Nephron (organoid): ENCODE measurements around the gene SOX1.

Source experiments
- H3K27ac Mint-ChIP-seq, 3 experiments: 2 replicates each; pipeline ENCODE4 v1.8.0; 2020; ENCODE audit warnings: mixed read lengths in 3 of 3, mild to moderate bottlenecking in 2 of 3, moderate library complexity in 1 of 3
- H3K27me3 Mint-ChIP-seq: 2 replicates; pipeline ENCODE4 v1.8.0; 2021; ENCODE audit warnings: low read depth, mild to moderate bottlenecking, moderate library complexity, mixed read lengths
- H3K36me3 Mint-ChIP-seq: 2 replicates; pipeline ENCODE4 v1.8.0; 2020; ENCODE audit warnings: low read depth, mixed read lengths
- H3K4me1 Mint-ChIP-seq: 2 replicates; pipeline ENCODE4 v1.8.0; 2020; ENCODE audit warnings: mixed read lengths
- H3K4me3 Mint-ChIP-seq, 3 experiments: 2 replicates each; pipeline ENCODE4 v1.8.0; 2020; ENCODE audit warnings: mild to moderate bottlenecking in 3 of 3, mixed read lengths in 3 of 3, moderate library complexity in 2 of 3
- H3K9me3 Mint-ChIP-seq: 2 replicates; pipeline ENCODE4 v1.8.0; 2020; ENCODE audit warnings: mixed read lengths
- TF ChIP-seq, protein P1 (sequence below), 3 experiments: fragments of 200-600 bp; sonication (generic); IDR thresholded peaks; one replicate each; pipeline ENCODE4 v1.5.0; 2021; ENCODE audit warnings: antibody characterized with exemption in 3 of 3; ENCODE audit not compliant: unreplicated experiment in 3 of 3

Gene SOX1

DNA sequence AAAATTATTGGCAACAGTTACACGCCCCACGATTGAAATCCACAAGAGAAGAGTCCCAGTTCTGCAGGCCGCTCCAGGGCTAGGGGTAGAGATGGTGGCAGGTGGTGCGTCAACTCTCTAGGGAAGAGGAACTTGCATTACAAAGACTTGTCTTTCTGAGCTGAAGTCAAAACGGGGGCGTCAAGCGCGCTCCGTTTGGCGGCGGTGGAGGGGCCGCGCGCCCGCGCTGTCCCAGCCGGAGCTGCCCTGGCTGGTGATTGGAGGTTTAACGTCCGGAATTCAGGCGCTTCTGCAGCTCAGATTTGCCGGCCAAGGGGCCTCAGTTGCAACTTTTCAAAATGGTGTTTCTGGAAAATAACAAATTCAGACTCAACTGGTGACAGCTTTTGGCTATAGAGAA is 38.9 kb downstream of the SOX1 start:
- Mint-ChIP-seq H3K27ac (no peak overlapping the region), H3K36me3 (no peaks in the 10 kb centered on the region), H3K9me3 (peaks cover 4% of the 10 kb centered on the region), H3K4me1 (peaks cover 40% of the 10 kb centered on the region), H3K27me3 (peaks cover 97% of the 10 kb centered on the region), H3K4me3 (peak overlapping the region; percentile 57 to 68 (median 67))
- TF ChIP-seq, protein P1, sequence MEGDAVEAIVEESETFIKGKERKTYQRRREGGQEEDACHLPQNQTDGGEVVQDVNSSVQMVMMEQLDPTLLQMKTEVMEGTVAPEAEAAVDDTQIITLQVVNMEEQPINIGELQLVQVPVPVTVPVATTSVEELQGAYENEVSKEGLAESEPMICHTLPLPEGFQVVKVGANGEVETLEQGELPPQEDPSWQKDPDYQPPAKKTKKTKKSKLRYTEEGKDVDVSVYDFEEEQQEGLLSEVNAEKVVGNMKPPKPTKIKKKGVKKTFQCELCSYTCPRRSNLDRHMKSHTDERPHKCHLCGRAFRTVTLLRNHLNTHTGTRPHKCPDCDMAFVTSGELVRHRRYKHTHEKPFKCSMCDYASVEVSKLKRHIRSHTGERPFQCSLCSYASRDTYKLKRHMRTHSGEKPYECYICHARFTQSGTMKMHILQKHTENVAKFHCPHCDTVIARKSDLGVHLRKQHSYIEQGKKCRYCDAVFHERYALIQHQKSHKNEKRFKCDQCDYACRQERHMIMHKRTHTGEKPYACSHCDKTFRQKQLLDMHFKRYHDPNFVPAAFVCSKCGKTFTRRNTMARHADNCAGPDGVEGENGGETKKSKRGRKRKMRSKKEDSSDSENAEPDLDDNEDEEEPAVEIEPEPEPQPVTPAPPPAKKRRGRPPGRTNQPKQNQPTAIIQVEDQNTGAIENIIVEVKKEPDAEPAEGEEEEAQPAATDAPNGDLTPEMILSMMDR (IDR thresholded peaks at IDR 0.05; ENCODE audit: unreplicated experiment in 3 of 3): no peak

DNA sequence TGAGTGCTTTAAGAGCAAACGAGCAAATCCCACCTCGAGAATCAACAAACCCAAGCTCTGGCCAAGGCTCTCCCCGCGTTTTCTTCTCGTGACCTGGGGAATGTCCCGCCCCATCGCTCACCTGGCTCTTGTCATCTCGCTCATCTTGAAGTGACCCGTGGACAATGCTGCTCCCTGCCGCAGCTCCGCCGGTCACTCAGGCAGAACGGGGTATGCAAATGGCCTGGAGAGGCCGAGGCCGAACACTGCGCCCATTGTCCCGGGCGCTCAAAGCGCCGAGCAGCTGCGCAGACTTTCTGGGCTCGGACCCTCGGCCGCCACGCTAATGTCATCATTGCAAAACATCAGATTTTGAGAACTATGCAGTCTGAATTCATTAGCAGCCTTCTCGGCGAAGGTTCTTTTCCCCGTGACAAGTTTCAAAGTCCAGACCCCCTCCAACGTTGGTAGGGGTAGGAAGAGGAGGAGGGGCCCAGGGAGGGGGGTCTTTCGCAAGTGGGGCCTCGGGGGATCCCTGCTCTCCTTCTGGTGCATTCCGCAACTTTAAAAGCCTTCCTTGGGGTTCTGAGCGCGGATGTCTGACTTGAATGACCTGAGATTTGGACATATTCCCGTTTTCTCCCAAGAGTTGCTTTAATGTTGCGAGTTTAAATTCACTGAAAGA is 39.7 kb downstream of the SOX1 start:
- no peak overlapping the region for H3K27ac Mint-ChIP-seq

DNA sequence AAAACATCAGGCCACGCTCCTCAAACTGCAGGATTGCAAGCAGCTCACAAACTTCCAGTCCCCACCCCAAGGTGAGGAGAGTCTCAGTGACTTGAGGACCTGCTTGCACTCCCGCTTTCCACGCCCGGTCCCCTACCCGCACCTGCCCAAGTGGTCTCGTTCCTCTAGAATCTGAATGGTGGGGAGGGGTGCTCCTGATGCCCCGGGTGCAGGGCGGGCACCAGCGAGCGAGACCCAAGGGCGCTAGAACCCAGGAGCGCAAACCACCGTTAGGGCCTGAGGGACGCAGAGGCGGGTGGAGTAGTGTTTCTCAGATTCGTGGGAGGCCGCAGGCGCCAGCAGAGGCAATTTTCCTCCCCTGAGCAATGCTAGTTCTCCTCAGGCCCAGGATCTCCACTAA is 40.3 kb downstream of the SOX1 start:
- Mint-ChIP-seq H3K36me3 (no peaks in the 10 kb centered on the region), H3K27ac (no peak overlapping the region), H3K4me1 (peaks cover 30% of the 10 kb centered on the region), H3K9me3 (peaks cover 4% of the 10 kb centered on the region), H3K4me3 (no peak overlapping the region), H3K27me3 (peaks cover 97% of the 10 kb centered on the region)
- TF ChIP-seq, protein P1 (IDR thresholded peaks at IDR 0.05; ENCODE audit: unreplicated experiment in 3 of 3): no peak

More for the DNA sequence above, 39.7 kb downstream of the SOX1 start:
- Mint-ChIP-seq H3K4me1 (peaks cover 34% of the 10 kb centered on the region), H3K27me3 (peaks cover 97% of the 10 kb centered on the region), H3K9me3 (peaks cover 4% of the 10 kb centered on the region), H3K4me3 (peak overlapping the region; percentile 61 to 68 (median 67)), H3K36me3 (no peaks in the 10 kb centered on the region)
- TF ChIP-seq, protein P1 (IDR thresholded peaks at IDR 0.05; ENCODE audit: unreplicated experiment in 3 of 3): no peak

DNA sequence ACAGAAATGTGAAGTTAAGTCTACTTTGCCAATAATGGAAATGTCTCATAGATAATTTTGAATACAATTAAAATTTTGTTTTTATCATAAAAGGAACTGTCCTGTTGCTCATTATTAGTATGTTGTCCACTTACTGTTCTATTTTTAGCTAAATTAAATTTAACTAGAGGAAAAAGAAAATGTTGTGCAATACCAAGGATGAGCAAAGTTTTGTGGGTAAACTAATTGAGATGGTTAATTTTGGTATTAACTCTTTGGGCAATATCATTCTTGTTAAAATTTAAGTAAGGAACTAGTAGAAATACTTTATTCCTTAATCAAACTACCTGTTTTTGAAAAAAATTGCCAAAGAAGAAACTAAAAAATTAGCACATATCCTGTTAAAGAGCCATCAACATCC is 43.5 kb downstream of the SOX1 start:
- peaks cover 98% of the 10 kb centered on the region for H3K27me3 Mint-ChIP-seq
- TF ChIP-seq, protein P1 (IDR thresholded peaks at IDR 0.05; ENCODE audit: unreplicated experiment in 3 of 3): no peak
- no peaks in the 10 kb centered on the region for H3K36me3 Mint-ChIP-seq
- peaks cover 21% of the 10 kb centered on the region for H3K4me1 Mint-ChIP-seq
- no peak overlapping the region for H3K4me3 Mint-ChIP-seq
- H3K9me3 Mint-ChIP-seq: peaks cover 4% of the 10 kb centered on the region
- H3K27ac Mint-ChIP-seq: no peak overlapping the region

DNA sequence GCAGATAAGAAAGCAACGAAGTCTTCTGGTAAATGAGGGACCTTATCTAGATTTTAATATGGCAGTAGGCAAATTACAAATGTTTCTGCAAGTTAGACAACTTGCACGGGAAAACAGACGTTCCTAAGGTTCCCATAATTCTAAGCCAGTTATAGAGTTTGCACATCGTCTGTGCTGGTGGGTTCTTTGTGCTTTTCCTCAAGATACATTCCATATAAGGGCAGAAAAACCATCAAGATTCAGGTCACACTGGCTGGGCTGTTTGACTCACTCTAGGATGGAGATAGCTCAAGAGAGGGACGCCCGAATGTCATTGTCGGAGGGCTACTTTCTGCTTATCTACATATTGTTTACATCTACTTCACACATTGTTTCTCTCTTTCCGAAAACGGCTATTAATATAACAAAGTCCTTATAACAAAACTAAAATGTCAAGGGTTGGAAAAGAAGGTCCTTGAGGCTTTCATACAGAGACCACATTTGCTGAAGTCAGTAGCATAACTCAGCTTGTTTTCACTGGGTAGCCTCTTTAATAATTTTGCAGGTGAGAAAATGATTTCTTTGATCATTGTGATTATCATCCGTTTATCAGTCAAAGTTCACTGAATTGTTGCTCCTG is 44.4 kb downstream of the SOX1 start:
- Mint-ChIP-seq H3K9me3 (peaks cover 4% of the 10 kb centered on the region), H3K4me3 (no peak overlapping the region), H3K4me1 (peaks cover 14% of the 10 kb centered on the region), H3K36me3 (no peaks in the 10 kb centered on the region), H3K27ac (no peak overlapping the region), H3K27me3 (peaks cover 98% of the 10 kb centered on the region)
- TF ChIP-seq, protein P1 (IDR thresholded peaks at IDR 0.05; ENCODE audit: unreplicated experiment in 3 of 3): no peak
